ENCODE measurements around the gene ATP2B2.

DNA sequence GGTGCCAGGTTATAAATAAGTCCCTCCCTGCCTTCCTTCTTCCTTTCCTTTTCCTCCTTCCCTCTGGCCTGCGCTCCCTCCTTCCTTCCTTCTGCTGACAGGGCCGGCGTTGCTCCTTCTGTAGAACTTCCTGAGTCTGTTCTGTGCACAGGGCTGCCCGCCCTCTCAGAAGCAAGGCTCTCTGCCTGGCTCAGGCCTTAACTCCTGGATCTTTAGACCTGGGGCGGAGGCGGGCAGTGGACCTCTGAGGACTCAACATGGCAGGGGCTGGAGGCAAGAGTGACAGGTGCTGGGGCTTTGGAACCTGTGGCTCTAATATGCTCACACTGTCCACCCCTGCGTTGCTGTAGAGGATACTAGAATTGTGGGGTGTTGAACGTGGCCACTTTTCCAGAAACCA, 98.0 kb downstream of the ATP2B2 start:
- TF ChIP-seq ZNF274 (IDR thresholded peaks at IDR 0.05; ENCODE audit: low read depth, low read length) = no peak
- no peak for TF ChIP-seq YY1 (IDR thresholded peaks at IDR 0.05; ENCODE audit: insufficient read depth, insufficient read length)
